ENCODE measurements around the gene PDE4D.

Gene PDE4D

DNA sequence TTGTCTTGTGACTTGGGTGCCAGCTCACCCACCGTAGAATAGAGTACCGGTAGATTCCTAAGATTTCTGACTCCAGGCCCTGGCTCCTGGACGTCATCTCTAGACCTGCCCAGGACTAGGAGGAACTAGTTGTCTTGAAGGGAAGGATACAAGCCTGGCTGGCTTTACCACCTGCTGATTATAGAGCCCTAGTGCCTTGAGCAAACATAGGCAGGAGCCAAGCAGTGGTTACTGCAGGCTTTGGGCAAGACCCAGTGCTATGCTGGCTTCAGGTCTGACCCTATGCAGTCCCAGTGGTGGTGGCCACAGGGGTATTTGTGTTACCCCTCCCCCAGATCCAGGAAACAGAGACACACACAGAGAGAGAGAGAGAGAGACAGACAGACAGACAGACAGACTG, 606.2 kb downstream of the PDE4D start:
- H3K4me3 ChIP-seq (ENCODE audit: low read depth, low read length): no peak overlapping the region
- H3K4me1 ChIP-seq: no peaks in the 10 kb centered on the region
- TF ChIP-seq, protein P1, sequence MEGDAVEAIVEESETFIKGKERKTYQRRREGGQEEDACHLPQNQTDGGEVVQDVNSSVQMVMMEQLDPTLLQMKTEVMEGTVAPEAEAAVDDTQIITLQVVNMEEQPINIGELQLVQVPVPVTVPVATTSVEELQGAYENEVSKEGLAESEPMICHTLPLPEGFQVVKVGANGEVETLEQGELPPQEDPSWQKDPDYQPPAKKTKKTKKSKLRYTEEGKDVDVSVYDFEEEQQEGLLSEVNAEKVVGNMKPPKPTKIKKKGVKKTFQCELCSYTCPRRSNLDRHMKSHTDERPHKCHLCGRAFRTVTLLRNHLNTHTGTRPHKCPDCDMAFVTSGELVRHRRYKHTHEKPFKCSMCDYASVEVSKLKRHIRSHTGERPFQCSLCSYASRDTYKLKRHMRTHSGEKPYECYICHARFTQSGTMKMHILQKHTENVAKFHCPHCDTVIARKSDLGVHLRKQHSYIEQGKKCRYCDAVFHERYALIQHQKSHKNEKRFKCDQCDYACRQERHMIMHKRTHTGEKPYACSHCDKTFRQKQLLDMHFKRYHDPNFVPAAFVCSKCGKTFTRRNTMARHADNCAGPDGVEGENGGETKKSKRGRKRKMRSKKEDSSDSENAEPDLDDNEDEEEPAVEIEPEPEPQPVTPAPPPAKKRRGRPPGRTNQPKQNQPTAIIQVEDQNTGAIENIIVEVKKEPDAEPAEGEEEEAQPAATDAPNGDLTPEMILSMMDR (IDR thresholded peaks at IDR 0.05; ENCODE audit: low read depth, low read length): no peak
- DNase-seq: no peak
- H3K9me3 ChIP-seq: no peaks in the 10 kb centered on the region
- H3K36me3 ChIP-seq: no peaks in the 10 kb centered on the region
- no peaks in the 10 kb centered on the region for H3K27me3 ChIP-seq

DNA sequence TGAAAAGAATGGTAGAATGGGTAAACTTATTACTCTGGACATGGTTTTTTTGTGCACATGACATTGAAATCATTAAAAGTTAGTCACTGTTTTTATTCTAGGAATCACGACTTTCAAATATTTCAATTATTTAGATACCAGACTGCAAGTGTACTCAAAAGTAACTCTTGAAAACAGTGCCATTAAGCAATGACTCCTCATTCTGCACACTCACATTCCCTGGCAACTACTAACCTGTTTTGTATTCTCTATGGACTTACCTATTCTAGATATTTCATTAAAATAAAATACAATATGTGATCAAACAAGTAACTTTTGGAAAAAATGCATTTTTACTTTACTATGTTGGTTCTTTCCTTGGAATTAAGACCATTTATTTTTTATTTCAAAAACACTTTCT, 607.0 kb downstream of the PDE4D start:
- Histone ChIP-seq H3K4me3 (ENCODE audit: low read depth, low read length) (no peak overlapping the region), H3K4me1 (no peaks in the 10 kb centered on the region), H3K9me3 (no peaks in the 10 kb centered on the region), H3K27me3 (no peaks in the 10 kb centered on the region), H3K36me3 (no peaks in the 10 kb centered on the region)
- no peak for DNase-seq
- TF ChIP-seq, protein P1 (IDR thresholded peaks at IDR 0.05; ENCODE audit: low read depth, low read length): no peak

DNA sequence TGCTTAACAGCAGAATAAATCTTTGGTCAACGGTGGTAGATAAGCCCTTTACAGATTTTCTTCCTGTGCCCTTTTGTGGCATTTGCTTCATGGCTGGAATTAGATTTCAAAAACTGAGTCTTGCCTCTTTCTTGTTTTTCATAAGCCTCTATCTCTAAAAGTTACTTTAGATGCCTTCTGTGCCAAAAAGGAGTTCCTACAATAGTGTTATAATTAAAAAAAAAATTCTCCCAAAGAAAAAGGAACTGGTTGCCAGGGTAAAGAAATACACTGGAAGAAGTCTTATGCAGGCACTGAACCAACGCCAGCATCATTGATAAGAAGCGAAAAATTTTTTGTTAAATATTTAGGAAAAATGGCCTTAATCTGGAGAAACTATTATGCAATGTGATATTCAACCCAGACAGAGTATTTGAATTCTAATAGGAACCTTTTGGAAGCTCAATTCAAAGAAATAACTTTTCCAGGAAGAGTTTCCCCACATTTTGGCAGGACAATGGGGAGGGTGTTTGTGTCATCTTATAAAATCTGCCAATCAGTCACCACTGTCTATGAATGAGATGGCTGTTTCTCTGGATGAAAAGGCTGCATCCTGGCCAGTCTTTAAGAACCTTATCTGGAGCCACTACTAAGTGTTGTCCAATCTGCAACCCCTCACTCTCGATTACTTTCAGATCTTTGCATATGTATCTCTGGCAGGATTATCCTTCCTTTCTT, 608.1 kb downstream of the PDE4D start:
- TF ChIP-seq, protein P1 (IDR thresholded peaks at IDR 0.05; ENCODE audit: low read depth, low read length): no peak
- Histone ChIP-seq H3K27me3 (no peaks in the 10 kb centered on the region), H3K4me1 (no peaks in the 10 kb centered on the region), H3K36me3 (no peaks in the 10 kb centered on the region), H3K9me3 (no peaks in the 10 kb centered on the region), H3K4me3 (ENCODE audit: low read depth, low read length) (no peak overlapping the region)
- DNase-seq: no peak

DNA sequence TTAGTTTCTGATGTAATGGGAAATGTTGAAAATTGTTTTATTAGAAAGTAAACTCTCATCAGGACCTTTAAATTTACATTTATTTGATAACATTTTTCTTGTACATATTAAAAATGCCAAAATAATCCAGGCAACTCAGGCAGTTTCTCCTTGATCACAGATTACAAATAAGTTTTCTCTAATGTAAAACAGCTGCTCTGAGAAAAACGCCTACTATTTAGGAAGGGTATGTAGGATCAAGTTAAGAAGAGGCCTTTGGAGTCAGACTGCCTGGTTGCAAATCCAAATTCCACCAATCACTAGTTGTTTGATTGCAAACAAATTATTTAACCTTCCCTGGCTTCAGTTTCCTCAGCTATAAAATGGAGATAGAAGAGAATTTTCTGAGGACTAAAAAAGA, 610.8 kb downstream of the PDE4D start:
- Histone ChIP-seq H3K9me3 (no peaks in the 10 kb centered on the region), H3K4me3 (ENCODE audit: low read depth, low read length) (no peak overlapping the region), H3K4me1 (no peaks in the 10 kb centered on the region), H3K27me3 (no peaks in the 10 kb centered on the region), H3K36me3 (no peaks in the 10 kb centered on the region)
- TF ChIP-seq, protein P1 (IDR thresholded peaks at IDR 0.05; ENCODE audit: low read depth, low read length): no peak
- DNase-seq: no peak

DNA sequence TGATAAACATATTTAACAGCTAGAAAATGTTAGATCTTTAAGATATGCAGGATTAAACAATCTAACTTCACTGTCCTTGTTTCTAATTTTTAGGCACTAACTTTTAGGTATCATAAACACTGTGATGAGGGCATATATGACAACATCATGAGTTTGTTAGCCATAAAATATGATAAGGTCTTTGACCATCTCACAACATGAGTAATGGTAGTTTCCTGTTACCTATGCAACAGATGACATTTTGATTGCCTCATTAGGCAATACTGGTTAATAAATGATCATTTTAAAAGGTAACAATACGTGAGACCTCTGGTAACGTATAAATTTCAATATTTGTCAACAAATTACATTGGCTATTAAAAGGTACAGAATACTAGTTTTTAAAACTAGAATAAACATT, 613.5 kb downstream of the PDE4D start:
- DNase-seq: no peak
- Histone ChIP-seq H3K4me1 (no peaks in the 10 kb centered on the region), H3K4me3 (ENCODE audit: low read depth, low read length) (no peak overlapping the region), H3K36me3 (no peaks in the 10 kb centered on the region), H3K27me3 (no peaks in the 10 kb centered on the region), H3K9me3 (no peaks in the 10 kb centered on the region)
- TF ChIP-seq, protein P1 (IDR thresholded peaks at IDR 0.05; ENCODE audit: low read depth, low read length): no peak

DNA sequence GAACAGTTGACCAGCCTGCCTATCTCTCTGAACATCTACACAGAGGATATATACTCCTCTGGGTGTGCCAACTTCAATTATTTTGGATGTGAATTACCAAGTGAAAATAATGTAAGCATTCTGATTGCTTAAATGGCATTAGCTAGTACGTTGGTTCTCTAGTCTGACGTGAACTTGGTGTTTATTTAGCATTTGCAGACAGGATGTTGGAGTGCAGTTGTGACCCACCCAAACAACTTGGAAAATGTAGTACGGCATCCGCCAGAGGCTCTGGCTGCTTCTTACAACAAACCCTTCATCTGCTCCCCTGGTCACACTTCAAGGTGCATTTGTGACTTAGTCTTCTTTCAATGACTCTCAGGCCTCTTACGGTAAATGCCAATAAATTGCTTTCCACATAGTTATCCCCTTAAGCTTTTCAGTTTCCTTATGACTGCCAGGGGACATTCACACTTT, 616.6 kb downstream of the PDE4D start:
- no peaks in the 10 kb centered on the region for H3K4me1 ChIP-seq
- DNase-seq: no peak
- H3K36me3 ChIP-seq: no peaks in the 10 kb centered on the region
- H3K4me3 ChIP-seq (ENCODE audit: low read depth, low read length): no peak overlapping the region
- H3K9me3 ChIP-seq: no peaks in the 10 kb centered on the region
- TF ChIP-seq, protein P1 (IDR thresholded peaks at IDR 0.05; ENCODE audit: low read depth, low read length): no peak
- H3K27me3 ChIP-seq: no peaks in the 10 kb centered on the region

Data from BE2C (cell line).